ENCODE results near the gene INMT.
"Not testable (repeated sequence)": the region's sequence is repeated elsewhere in the genome, so short reads cannot be mapped to it uniquely, and the experiment has no call there.

INMT gene

GRCh38 chr7:30713392-30713791, 38.5 kb upstream of the INMT start:
- H3K79me2 ChIP-seq (ENCODE audit: insufficient read depth, low read depth), result no peaks in the 10 kb centered on the region
- H3K4me1 ChIP-seq (ENCODE audit: low read depth, poor library complexity, severe bottlenecking), result no peaks in the 10 kb centered on the region
- TF ChIP-seq CTCF (conservative IDR thresholded peaks at IDR 0.05; ENCODE audit: low read depth, low read length), result no peak
- no peak overlapping the region for H2AFZ ChIP-seq (ENCODE audit: low read depth)
- no peaks in the 10 kb centered on the region for H4K20me1 ChIP-seq (ENCODE audit: insufficient read depth)
- H3K27ac ChIP-seq, result no peak overlapping the region
- no peaks in the 10 kb centered on the region for H3K27me3 ChIP-seq (ENCODE audit: insufficient read depth, low read depth)
- H3K4me2 ChIP-seq, result no peak overlapping the region
- no peak overlapping the region for H3K9ac ChIP-seq
- no peaks in the 10 kb centered on the region for H3K36me3 ChIP-seq (ENCODE audit: insufficient read depth)
- H3K4me3 ChIP-seq (IDR thresholded peaks at IDR 0.05; ENCODE audit: insufficient read depth, low read depth, low read length), result no peak overlapping the region

GRCh38 chr7:30714129-30714528, 37.8 kb upstream of the INMT start:
- Histone ChIP-seq H3K36me3 (ENCODE audit: insufficient read depth) (no peaks in the 10 kb centered on the region), H3K4me3 (IDR thresholded peaks at IDR 0.05; ENCODE audit: insufficient read depth, low read depth, low read length) (no peak overlapping the region), H2AFZ (ENCODE audit: low read depth) (no peak overlapping the region), H3K27me3 (ENCODE audit: insufficient read depth, low read depth) (no peaks in the 10 kb centered on the region), H3K9ac (no peak overlapping the region), H3K79me2 (ENCODE audit: insufficient read depth, low read depth) (no peaks in the 10 kb centered on the region), H4K20me1 (ENCODE audit: insufficient read depth) (no peaks in the 10 kb centered on the region), H3K4me1 (ENCODE audit: low read depth, poor library complexity, severe bottlenecking) (no peaks in the 10 kb centered on the region), H3K27ac (no peak overlapping the region), H3K4me2 (no peak overlapping the region)
- TF ChIP-seq CTCF (conservative IDR thresholded peaks at IDR 0.05; ENCODE audit: low read depth, low read length), result no peak

GRCh38 chr7:30717181-30717580, 34.8 kb upstream of the INMT start:
- H3K36me3 ChIP-seq (ENCODE audit: insufficient read depth), result no peaks in the 10 kb centered on the region
- no peak overlapping the region for H2AFZ ChIP-seq (ENCODE audit: low read depth)
- no peaks in the 10 kb centered on the region for H3K79me2 ChIP-seq (ENCODE audit: insufficient read depth, low read depth)
- no peaks in the 10 kb centered on the region for H3K27me3 ChIP-seq (ENCODE audit: insufficient read depth, low read depth)
- H3K4me1 ChIP-seq (ENCODE audit: low read depth, poor library complexity, severe bottlenecking), result no peaks in the 10 kb centered on the region
- no peak overlapping the region for H3K9ac ChIP-seq
- H3K4me3 ChIP-seq (IDR thresholded peaks at IDR 0.05; ENCODE audit: insufficient read depth, low read depth, low read length), result no peak overlapping the region
- no peak overlapping the region for H3K4me2 ChIP-seq
- H4K20me1 ChIP-seq (ENCODE audit: insufficient read depth), result no peaks in the 10 kb centered on the region
- no peak for TF ChIP-seq CTCF (conservative IDR thresholded peaks at IDR 0.05; ENCODE audit: low read depth, low read length)
- H3K27ac ChIP-seq, result no peak overlapping the region

- not testable (repeated sequence) for H3K27me3 ChIP-seq (ENCODE audit: insufficient read depth, low read depth); H3K4me1 ChIP-seq (ENCODE audit: low read depth, poor library complexity, severe bottlenecking); H3K36me3 ChIP-seq (ENCODE audit: insufficient read depth); H4K20me1 ChIP-seq (ENCODE audit: insufficient read depth); H3K4me2 ChIP-seq; H2AFZ ChIP-seq (ENCODE audit: low read depth); H3K4me3 ChIP-seq (IDR thresholded peaks at IDR 0.05; ENCODE audit: insufficient read depth, low read depth, low read length); H3K9ac ChIP-seq; H3K27ac ChIP-seq; H3K79me2 ChIP-seq (ENCODE audit: insufficient read depth, low read depth)
Measured at GRCh38 chr7:30719434-30719833, 32.5 kb upstream of the INMT start.

- no peak overlapping the region for H3K4me2 ChIP-seq
- no peak overlapping the region for H3K27ac ChIP-seq
- H3K27me3 ChIP-seq (ENCODE audit: insufficient read depth, low read depth), result no peaks in the 10 kb centered on the region
- H4K20me1 ChIP-seq (ENCODE audit: insufficient read depth), result no peaks in the 10 kb centered on the region
- no peaks in the 10 kb centered on the region for H3K79me2 ChIP-seq (ENCODE audit: insufficient read depth, low read depth)
- no peak for TF ChIP-seq CTCF (conservative IDR thresholded peaks at IDR 0.05; ENCODE audit: low read depth, low read length)
- H3K4me1 ChIP-seq (ENCODE audit: low read depth, poor library complexity, severe bottlenecking), result peaks cover under 1% of the 10 kb centered on the region
- H2AFZ ChIP-seq (ENCODE audit: low read depth), result no peak overlapping the region
- H3K36me3 ChIP-seq (ENCODE audit: insufficient read depth), result no peaks in the 10 kb centered on the region
- no peak overlapping the region for H3K9ac ChIP-seq
- H3K4me3 ChIP-seq (IDR thresholded peaks at IDR 0.05; ENCODE audit: insufficient read depth, low read depth, low read length), result no peak overlapping the region
Measured at GRCh38 chr7:30721211-30721610, 30.7 kb upstream of the INMT start.

Data from KMS-11 (cell line).